ENCODE measurements around the gene DUSP19.
"Not testable (repeated sequence)": the region's sequence is repeated elsewhere in the genome, so short reads cannot be mapped to it uniquely, and the experiment has no call there.

The DUSP19 gene

GRCh38 chr2:183078464-183079138 is at the start of gene DUSP19:
Gene DUSP19 (plus strand): TSS chr2:183078747. CDS start chr2:183078934, 187 bp downstream.
- peak; percentile 79 for DNase-seq (ENCODE audit: low read depth)

- no peak for DNase-seq (ENCODE audit: low read depth)
Observed at GRCh38 chr2:183029219-183029618, 49.3 kb upstream of the DUSP19 start.

GRCh38 chr2:183031911-183032794 is 46.4 kb upstream of the DUSP19 start:
- no peak for DNase-seq (ENCODE audit: low read depth)

- DNase-seq (ENCODE audit: low read depth), result no peak
Observed at GRCh38 chr2:183033951-183034350, 44.6 kb upstream of the DUSP19 start.

GRCh38 chr2:183034806-183035205 is 43.7 kb upstream of the DUSP19 start:
- no peak for DNase-seq (ENCODE audit: low read depth)

- DNase-seq (ENCODE audit: low read depth), result no peak
Observed at GRCh38 chr2:183035298-183035953, 43.1 kb upstream of the DUSP19 start.

- DNase-seq (ENCODE audit: low read depth), result no peak
Observed at GRCh38 chr2:183035954-183036669, 42.4 kb upstream of the DUSP19 start.

GRCh38 chr2:183037074-183037552 is 41.4 kb upstream of the DUSP19 start:
- DNase-seq (ENCODE audit: low read depth), result no peak

GRCh38 chr2:183037553-183038340 is 40.8 kb upstream of the DUSP19 start:
- DNase-seq (ENCODE audit: low read depth), result no peak

- DNase-seq (ENCODE audit: low read depth), result no peak
Observed at GRCh38 chr2:183038341-183039300, 39.9 kb upstream of the DUSP19 start, which contains the start of gene NCKAP1. Gene NCKAP1 (minus strand): TSS chr2:183038457. CDS start chr2:183038099, 358 bp downstream.

- DNase-seq (ENCODE audit: low read depth), result no peak
Observed at GRCh38 chr2:183040604-183041003, 37.9 kb upstream of the DUSP19 start.

GRCh38 chr2:183043580-183043979 is 35.0 kb upstream of the DUSP19 start:
- DNase-seq (ENCODE audit: low read depth), result not testable (repeated sequence)

GRCh38 chr2:183047486-183048125 is 30.9 kb upstream of the DUSP19 start:
- DNase-seq (ENCODE audit: low read depth), result not testable (repeated sequence)

GRCh38 chr2:183049420-183049819 is 29.1 kb upstream of the DUSP19 start:
- no peak for DNase-seq (ENCODE audit: low read depth)

GRCh38 chr2:183057333-183057985 is 21.1 kb upstream of the DUSP19 start:
- DNase-seq (ENCODE audit: low read depth), result no peak

GRCh38 chr2:183059561-183059960 is 19.0 kb upstream of the DUSP19 start:
- DNase-seq (ENCODE audit: low read depth), result no peak

- DNase-seq (ENCODE audit: low read depth), result no peak
Observed at GRCh38 chr2:183060571-183061231, 17.8 kb upstream of the DUSP19 start.

GRCh38 chr2:183063083-183063482 is 15.5 kb upstream of the DUSP19 start:
- DNase-seq (ENCODE audit: low read depth), result no peak

Measured in HS-27A (cell line).